ENCODE measurements around the gene COL2A1.

GRCh38 chr12:47938594-47938993 is 65.7 kb downstream of the COL2A1 start:
- TF ChIP-seq CTCF (IDR thresholded peaks at IDR 0.05): no peak
- no peak for TF ChIP-seq POLR2A (IDR thresholded peaks at IDR 0.05)
